NCI-H1694 (cell line): ENCODE measurements around the gene VPS26C.
"Not testable (repeated sequence)": the region's sequence is repeated elsewhere in the genome, so short reads cannot be mapped to it uniquely, and the experiment has no call there.

Source experiments
- DNase-seq: peaks from one replicate; lab custom pipeline; 2025; lab: John Stamatoyannopoulos, UW

The VPS26C gene

DNA sequence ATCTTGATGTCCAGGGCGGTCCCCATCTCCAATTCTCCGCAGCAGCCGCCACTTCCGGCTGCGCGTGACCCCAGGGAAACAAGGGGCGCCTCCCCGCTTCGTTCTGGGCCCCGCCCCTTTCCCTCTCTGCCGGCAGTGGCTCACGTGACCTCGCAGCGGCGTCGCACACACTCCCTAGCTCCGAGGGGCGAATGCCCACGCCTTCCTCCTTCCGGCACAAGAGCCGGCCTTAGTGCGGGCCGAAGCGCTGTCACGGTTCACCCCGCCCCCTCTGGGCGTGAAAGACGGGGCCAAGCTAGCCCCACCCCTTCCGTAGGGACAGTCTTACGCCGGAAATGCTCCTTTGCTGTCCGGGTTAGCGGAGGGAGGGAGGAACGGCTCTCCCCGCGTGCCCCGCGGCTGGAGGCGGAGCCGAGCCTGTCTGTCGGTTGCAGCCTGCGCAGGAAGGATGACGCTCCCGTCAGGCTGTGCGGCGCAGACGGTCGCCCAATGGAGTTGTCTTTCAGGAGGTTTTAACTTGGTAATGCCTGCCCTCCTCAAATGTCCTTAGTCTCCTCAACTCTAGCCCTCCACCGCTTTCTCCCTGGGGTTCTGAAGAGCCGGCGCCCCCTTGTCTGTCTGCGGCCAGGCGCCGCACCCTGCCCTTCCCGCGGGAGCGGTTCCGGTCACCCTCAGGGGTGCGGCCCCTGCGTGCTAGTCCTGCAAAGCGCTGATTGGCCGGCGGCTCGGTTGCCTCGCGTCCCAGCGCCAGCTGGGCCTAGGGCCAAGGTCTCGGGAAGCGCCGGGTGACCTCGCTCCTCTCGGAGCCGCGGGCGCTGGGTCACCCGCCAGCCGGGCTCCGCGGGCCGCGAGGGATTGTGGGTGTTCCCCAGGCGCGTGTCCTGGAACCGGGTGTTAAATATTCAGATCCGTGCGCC, at the start of gene VPS26C:
Gene VPS26C, minus strand, starts transcription at position 66 of the 917 bp plus-strand sequence. Its CDS starts 40 bp downstream, at position 26.
- peak; percentile 99 for DNase-seq

GRCh38 chr21:37316072-37316471, 48.9 kb upstream of the VPS26C start:
- not testable (repeated sequence) for DNase-seq

DNA sequence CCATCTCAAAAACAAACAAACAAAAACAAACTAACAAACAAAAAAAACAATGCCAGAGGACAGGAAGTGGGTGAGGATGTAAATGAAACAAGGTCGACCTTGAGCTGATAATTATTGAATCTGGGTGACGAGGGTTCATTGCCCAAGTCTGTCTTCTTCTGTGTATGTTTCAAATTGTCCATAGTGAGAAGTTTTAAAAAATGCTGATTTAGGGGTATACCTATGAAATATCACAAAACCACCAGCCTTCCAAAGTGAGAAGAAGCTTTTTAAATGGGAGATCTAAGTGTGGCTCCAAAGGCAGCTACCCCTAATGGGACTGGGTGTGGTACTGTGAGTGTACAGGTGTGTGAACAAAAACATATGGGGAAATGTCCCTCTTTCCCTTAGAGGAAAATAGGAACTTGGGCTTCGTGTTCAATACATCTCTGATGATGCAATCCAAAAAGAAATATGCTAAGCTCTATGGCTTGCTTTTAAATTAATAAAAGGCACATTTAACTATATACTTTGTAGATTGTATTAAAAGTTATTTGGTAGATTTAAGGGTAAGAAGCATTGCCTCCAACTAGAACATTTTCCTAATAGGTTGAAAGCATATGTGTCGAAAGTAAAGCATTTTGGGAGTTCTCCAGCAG, 33.1 kb upstream of the VPS26C start:
- DNase-seq: no peak

DNA sequence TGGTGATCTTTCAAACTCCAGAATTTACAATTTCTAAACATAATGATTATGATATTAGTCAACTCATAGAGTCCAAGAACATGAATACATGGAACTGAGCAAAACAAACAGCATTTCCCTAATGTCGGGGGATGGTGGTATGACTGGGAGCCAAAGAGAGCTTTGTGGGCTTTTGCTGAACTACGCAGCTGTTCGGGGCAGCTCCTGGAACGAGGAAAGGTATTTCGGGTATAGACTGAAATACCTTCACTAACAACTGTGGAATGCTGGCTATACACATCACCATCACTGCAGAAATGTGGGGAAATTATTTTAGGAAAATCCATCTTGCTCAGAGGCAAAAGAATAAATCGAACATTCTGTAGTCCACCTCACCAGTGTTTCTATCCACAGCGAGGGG, 30.2 kb upstream of the VPS26C start:
- DNase-seq: no peak

- no peak for DNase-seq
Measured at GRCh38 chr21:37294679-37295078, 27.5 kb upstream of the VPS26C start.

DNA sequence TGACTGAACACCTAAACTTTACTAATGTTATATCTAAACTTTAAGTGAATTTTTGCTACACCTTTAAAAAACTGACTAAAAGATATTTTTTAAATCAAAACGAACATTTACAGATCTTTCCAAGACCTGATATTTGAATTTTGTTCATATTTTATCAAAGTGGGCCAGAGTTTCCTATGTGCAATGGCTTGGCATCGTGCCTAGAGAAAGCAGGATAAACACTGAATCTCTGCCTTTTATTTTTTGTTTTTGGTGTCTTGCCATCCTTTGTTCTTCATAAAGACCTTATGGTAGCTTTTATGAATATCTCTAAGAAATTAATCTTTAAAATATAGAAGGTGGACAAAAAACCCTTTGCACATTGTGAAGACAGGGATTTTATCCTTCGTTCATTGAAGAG, 25.8 kb upstream of the VPS26C start:
- DNase-seq: no peak

DNA sequence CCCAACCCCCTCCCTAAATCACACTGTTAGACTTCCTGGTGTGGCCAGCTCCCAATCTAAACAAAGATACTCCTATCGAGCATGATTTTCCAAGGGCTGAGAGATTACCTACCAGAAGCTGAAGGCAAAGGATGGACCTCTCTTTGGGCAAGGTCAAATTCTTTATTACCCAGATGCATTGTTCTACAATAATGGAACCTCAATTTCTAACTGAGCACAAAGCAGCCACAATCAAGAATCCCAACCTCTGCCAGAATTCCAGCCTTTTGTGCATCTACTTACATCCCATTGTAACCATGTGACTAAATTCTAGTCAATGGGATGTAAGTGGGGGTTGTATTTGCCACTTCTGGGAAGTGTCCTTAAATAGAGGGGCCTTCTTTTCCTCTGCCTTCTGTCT, 24.9 kb upstream of the VPS26C start:
- DNase-seq: no peak

GRCh38 chr21:37283191-37283710, 16.1 kb upstream of the VPS26C start:
- not testable (repeated sequence) for DNase-seq

DNA sequence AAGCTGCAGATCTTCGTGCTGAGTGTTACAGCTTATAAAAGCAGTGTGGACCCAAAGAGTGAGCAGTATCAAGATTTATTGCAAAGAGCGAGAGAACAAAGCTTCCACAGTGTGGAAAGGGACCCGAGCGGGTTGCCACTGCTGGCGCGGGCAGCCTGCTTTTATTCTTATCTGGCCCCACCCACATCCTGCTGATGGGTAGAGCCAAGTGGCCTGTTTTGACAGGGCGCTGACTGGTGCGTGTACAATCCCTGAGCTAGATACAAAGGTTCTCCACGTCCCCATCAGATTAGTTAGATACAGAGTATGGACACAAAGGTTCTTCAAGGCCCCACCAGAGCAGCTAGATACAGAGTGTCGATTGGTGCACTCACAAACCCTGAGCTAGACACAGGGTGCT, 15.5 kb upstream of the VPS26C start:
- DNase-seq: not testable (repeated sequence)

- peak; percentile 2 for DNase-seq
Measured at GRCh38 chr21:37281993-37282392, 14.9 kb upstream of the VPS26C start.

GRCh38 chr21:37281579-37281978, 14.4 kb upstream of the VPS26C start:
- no peak for DNase-seq

GRCh38 chr21:37279271-37279670, 12.1 kb upstream of the VPS26C start:
- not testable (repeated sequence) for DNase-seq

GRCh38 chr21:37278199-37278598, 11.1 kb upstream of the VPS26C start:
- no peak for DNase-seq

DNA sequence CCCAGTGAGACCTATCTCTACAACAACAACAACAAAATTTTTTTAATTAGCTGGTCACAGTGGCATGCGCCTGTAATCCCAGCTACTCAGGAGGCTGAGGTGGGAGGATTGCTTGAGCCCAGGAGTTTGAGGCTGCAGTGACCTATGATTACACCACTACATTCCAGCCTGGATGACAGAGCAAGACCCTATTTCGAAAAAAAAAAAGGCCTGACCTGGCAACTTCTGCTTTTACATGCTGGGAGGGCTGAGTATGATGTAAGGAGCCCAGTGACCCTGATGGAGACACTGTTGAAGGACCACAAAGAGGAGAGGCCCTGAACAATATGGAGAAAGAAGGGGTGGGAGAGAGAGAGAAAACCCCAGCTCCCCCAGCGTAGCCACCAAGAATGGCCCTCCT, 9.2 kb upstream of the VPS26C start:
- no peak for DNase-seq

- DNase-seq: no peak
Measured at GRCh38 chr21:37273911-37274690, 7.0 kb upstream of the VPS26C start.

DNA sequence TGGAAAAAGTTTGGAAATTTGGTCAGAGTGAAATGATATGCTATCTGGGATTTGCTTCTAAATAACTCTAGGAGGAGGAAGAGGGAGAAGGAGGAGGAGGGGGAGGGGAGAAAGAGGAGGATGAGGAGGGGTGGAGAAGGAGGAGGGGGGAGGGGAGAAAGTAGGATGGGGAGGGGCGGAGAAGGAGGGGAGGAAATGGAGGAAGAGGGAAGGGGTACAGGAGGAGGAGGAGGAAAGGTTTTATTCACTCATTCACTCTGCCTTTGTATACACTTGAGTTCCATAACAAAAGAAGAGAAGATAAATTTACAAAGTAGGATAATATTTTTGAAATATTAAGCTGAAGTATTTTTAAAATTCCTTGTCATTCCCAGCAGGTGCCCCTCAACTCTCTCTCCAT, 6.3 kb upstream of the VPS26C start:
- no peak for DNase-seq

DNA sequence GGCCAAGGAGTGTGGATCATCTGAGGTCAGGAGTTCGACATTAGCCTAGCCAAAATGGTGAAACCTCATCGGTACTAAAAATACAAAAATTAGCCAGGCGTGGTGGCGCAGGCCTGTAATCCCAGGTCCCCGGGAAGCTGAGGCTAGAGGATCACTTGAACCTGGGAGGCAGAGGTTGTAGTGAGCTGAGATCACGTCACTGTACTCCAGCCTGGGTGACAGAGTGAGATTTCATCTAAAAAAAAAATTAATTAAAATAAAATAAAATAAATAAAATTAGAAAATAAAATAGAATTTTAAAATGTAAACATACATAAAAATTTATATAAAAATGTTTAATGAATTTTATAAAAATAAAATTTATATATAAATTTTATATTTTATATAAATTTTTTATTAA, 5.8 kb upstream of the VPS26C start:
- DNase-seq: no peak

- DNase-seq: no peak
Measured at GRCh38 chr21:37270576-37271365, 3.6 kb upstream of the VPS26C start.

GRCh38 chr21:37269481-37269880, 2.3 kb upstream of the VPS26C start:
- DNase-seq: no peak

GRCh38 chr21:37268186-37268503, 1.0 kb upstream of the VPS26C start:
- no peak for DNase-seq

DNA sequence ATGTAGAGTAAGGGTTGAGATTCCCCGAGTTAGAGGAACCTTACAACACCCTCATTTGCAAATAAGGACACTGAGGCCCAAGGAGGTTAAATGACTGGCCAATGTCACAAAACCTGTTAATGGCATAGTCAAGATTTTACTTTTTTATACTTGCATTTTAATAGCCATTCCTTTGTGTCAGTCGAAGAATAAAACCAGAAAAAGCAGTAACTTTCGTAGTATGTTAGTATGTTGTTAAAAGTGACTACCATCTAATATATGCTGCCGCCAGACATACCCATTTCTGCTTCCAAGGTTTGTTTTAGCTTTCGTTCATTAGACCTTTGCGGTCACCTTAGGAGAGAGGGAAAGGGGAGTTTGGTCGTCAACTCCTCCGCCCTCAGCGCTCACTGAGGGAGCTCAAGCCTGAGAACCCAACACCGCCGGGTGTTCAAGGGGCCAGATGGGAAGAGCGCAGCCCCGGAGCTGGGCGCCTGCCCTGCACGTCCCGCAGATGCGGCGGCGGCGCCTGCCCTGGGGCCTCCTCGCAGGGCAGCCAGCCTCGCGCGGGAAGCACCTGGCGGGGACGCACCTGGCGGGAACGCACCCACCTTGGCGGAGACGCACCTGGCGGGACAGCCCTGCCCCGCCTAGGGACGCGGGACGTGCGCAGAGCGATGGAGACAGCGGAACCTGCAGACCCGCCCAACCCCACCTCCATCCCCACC, 466 bp downstream of the VPS26C start:
- peak; percentile 32 for DNase-seq
